ENCODE results near the gene PTPRA.

DNA sequence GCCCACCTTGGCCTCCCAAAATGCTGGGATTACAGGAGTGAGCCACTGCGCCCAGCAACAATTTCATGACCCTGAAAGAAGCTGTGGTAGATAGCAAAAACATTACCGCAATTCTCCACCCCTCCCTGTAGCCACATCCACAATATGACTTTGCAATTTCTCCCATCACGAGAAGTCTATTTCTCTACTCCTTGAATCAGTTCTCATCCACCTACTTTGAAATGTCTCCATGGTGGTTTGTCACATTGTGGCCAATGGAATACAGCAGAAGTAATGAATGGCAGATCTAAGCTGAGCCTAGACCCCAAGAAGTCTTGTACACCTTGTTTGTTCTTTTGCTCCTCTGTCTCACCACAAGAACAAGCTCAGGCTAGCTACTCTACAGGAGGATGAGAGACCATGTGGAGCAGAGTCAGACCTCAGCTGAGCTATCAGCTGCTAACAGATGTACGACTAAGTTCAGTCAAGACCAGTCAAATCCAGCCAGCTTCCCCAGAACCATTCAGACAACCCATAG, 204.4 kb downstream of the PTPRA start:
- TF ChIP-seq, protein P1, sequence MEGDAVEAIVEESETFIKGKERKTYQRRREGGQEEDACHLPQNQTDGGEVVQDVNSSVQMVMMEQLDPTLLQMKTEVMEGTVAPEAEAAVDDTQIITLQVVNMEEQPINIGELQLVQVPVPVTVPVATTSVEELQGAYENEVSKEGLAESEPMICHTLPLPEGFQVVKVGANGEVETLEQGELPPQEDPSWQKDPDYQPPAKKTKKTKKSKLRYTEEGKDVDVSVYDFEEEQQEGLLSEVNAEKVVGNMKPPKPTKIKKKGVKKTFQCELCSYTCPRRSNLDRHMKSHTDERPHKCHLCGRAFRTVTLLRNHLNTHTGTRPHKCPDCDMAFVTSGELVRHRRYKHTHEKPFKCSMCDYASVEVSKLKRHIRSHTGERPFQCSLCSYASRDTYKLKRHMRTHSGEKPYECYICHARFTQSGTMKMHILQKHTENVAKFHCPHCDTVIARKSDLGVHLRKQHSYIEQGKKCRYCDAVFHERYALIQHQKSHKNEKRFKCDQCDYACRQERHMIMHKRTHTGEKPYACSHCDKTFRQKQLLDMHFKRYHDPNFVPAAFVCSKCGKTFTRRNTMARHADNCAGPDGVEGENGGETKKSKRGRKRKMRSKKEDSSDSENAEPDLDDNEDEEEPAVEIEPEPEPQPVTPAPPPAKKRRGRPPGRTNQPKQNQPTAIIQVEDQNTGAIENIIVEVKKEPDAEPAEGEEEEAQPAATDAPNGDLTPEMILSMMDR (IDR thresholded peaks at IDR 0.05 in 4 of 5, conservative IDR thresholded peaks at IDR 0.05 in 1 of 5) = no peak
- TF ChIP-seq POLR2A (IDR thresholded peaks at IDR 0.05) = no peak

Data from gastrocnemius medialis (tissue), 4 donors.